ENCODE data around the gene STYK1. TPM values are rescaled to one million over a fixed set of nuclear protein-coding genes. Genes with fewer than 3 reads are reported as not detected.
"Not testable (repeated sequence)": the region's sequence is repeated elsewhere in the genome, so short reads cannot be mapped to it uniquely, and the experiment has no call there.

Gene STYK1
- total RNA-seq, 1 donor from 2014 or later: 0.53 TPM

DNA sequence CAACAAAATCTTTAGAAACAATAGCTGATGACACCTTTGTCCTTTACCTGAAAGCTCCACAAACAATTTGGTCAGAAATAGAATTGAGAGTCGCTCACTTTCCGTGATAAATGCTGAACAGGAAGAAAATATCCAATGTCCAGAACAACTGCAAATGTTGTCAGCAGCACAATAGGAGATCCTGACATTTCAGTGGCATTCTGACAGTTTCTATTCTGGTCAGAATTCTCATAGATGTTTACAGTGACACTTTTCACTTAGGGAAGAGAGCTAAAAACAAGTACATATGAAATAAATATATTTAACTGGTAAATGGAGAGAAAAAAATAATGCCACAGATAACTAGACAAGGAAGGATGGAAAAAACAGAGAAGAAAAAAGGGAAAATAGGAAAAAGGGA lies 99.5 kb downstream of the STYK1 start:
- DNase-seq (ENCODE audit: low read depth): no peak
- TF ChIP-seq, protein P1, sequence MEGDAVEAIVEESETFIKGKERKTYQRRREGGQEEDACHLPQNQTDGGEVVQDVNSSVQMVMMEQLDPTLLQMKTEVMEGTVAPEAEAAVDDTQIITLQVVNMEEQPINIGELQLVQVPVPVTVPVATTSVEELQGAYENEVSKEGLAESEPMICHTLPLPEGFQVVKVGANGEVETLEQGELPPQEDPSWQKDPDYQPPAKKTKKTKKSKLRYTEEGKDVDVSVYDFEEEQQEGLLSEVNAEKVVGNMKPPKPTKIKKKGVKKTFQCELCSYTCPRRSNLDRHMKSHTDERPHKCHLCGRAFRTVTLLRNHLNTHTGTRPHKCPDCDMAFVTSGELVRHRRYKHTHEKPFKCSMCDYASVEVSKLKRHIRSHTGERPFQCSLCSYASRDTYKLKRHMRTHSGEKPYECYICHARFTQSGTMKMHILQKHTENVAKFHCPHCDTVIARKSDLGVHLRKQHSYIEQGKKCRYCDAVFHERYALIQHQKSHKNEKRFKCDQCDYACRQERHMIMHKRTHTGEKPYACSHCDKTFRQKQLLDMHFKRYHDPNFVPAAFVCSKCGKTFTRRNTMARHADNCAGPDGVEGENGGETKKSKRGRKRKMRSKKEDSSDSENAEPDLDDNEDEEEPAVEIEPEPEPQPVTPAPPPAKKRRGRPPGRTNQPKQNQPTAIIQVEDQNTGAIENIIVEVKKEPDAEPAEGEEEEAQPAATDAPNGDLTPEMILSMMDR (IDR thresholded peaks at IDR 0.05; ENCODE audit: insufficient read depth, low read length, severe bottlenecking): no peak
- FAIRE-seq: no peak

DNA sequence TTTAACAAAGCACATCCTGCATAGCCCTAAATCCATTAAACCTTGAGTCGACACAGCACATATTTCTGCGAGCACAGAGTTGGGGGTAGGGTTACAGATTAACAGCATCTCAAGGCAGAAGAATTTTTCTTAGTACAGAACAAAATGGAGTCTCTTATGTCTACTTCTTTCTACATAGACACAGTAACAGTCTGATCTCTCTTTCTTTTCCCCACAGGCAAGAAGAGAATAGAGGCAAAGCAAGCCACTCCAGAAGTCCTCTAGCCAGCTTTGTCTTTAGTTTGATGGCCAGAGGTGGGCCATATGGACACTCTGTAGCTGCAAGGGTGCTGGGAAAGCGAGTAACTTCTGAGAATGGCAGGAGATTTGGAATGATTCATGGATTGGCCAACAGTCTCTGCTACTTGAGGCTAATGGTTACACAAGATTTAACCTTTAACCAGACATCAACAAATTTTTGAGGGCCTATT lies 101.8 kb downstream of the STYK1 start:
- not testable (repeated sequence) for FAIRE-seq; H3K36me3 ChIP-seq (ENCODE audit: control insufficient read depth, insufficient read depth, low read length); H3K4me3 ChIP-seq (ENCODE audit: low read depth, low read length); H3K27me3 ChIP-seq (ENCODE audit: control insufficient read depth, insufficient read depth, low read length)
- DNase-seq (ENCODE audit: low read depth): peak; percentile 84

More for the DNA sequence above, 99.5 kb downstream of the STYK1 start:
- Histone ChIP-seq H3K36me3 (ENCODE audit: control insufficient read depth, insufficient read depth, low read length) (no peaks in the 10 kb centered on the region), H3K27me3 (ENCODE audit: control insufficient read depth, insufficient read depth, low read length) (no peaks in the 10 kb centered on the region), H3K4me3 (ENCODE audit: low read depth, low read length) (no peak overlapping the region)

DNA sequence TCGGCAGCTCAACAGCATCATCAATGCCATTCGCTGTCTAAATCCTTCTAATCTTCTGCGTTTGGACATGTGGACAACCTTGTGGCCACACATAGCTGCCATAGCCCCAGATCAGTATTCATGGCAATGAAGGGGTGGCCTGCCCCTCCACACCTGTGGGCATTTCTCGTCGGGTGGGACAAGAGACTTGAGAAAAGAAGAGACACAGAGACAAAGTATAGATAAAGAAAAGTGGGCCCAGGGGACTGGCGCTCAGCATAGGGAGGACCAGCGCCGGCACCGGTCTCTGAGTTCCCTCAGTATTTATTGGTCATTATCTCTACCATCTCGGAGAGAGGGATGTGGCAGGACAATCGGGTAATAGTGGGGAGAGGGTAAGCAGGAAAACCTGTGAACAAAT lies 102.7 kb downstream of the STYK1 start:
- FAIRE-seq (no peak), DNase-seq (ENCODE audit: low read depth) (no peak)
- TF ChIP-seq, protein P1 (IDR thresholded peaks at IDR 0.05; ENCODE audit: insufficient read depth, low read length, severe bottlenecking): no peak
- Histone ChIP-seq H3K27me3 (ENCODE audit: control insufficient read depth, insufficient read depth, low read length) (no peaks in the 10 kb centered on the region), H3K4me3 (ENCODE audit: low read depth, low read length) (no peak overlapping the region), H3K36me3 (ENCODE audit: control insufficient read depth, insufficient read depth, low read length) (no peaks in the 10 kb centered on the region)

Other genes starting within 250 kb of the STYK1 start
- gene KLRC2, start 238.0 kb downstream of the STYK1 start, total RNA-seq: not detected in 2 replicates
- not detected in 2 replicates for gene KLRC1, start 220.7 kb downstream of the STYK1 start, total RNA-seq
- gene EIF2S3B, start 168.2 kb downstream of the STYK1 start, total RNA-seq: 0.77 and 0.79 TPM in 2 replicates
- gene MAGOHB, start 60.4 kb downstream of the STYK1 start, total RNA-seq: 14.0 and 14.5 TPM in 2 replicates
- 134 and 164 TPM in 2 replicates for gene YBX3, start 49.3 kb upstream of the STYK1 start, total RNA-seq
- not detected in 2 replicates for gene TAS2R7, start 128.6 kb upstream of the STYK1 start, total RNA-seq
- gene TAS2R8, start 133.2 kb upstream of the STYK1 start, total RNA-seq: not detected in 2 replicates
- not detected in 2 replicates for gene TAS2R9, start 136.1 kb upstream of the STYK1 start, total RNA-seq
- gene TAS2R10, start 152.3 kb upstream of the STYK1 start, total RNA-seq: 0.26 TPM in 2 replicates
- gene PRR4, start 175.4 kb upstream of the STYK1 start, total RNA-seq: 0.53 TPM in 1 of 2 replicates, not detected in the other
- gene PRH1, start 210.2 kb upstream of the STYK1 start, total RNA-seq: 13.3 and 13.7 TPM in 2 replicates
- 0.38 and 1.1 TPM in 2 replicates for gene TAS2R13, start 235.5 kb upstream of the STYK1 start, total RNA-seq

All from bronchial epithelial cell (primary cell).